K562 (cell line): Measurements from ENCODE around the gene VASH2. TPM values are rescaled to one million over a fixed set of nuclear protein-coding genes. Genes with fewer than 3 reads are reported as not detected.

ENCODE experiments used
- ARHGAP35 ChIP-seq: fragments of 450-650 bp; IDR thresholded peaks from 2 replicates; pipeline ENCODE4 v1.6.1; 2018; ENCODE audit not compliant: partially characterized antibody
- CXXC5 ChIP-seq: fragments of 250-450 bp; sonication (Bioruptor Pico); IDR thresholded peaks from 2 replicates; pipeline ENCODE4 v1.8.0; 2022; ENCODE audit warnings: inconsistent platforms, mild to moderate bottlenecking, moderate library complexity
- EHMT2 ChIP-seq: fragments of 450-650 bp; IDR thresholded peaks from 2 replicates; pipeline ENCODE4 v1.6.1; 2018; ENCODE audit warnings: antibody characterized with exemption
- KLF16 ChIP-seq: IDR thresholded peaks from 2 replicates; pipeline ENCODE4 v1.6.1; 2016; ENCODE audit warnings: antibody characterized with exemption
- MEF2A ChIP-seq: IDR thresholded peaks from 2 replicates; pipeline ENCODE4 v1.6.1; 2011; ENCODE audit warnings: low read depth, mild to moderate bottlenecking, low read length, moderate library complexity; ENCODE audit not compliant: control insufficient read depth
- NONO ChIP-seq, 2 experiments: fragments of 200-400 bp in 1 of 2; fragments of 450-650 bp in 1 of 2; formaldehyde crosslinking in 1 of 2; IDR thresholded peaks; 2 replicates each; pipeline ENCODE4 v1.6.1; 2017; ENCODE audit warnings: low read depth in 2 of 2, mild to moderate bottlenecking in 2 of 2, moderate library complexity in 2 of 2, low read length in 1 of 2
- SMAD2 ChIP-seq: fragments of 150-350 bp; IDR thresholded peaks from 2 replicates; pipeline ENCODE4 v1.6.1; 2014; ENCODE audit warnings: low read depth, mild to moderate bottlenecking, low read length
- XRCC4 ChIP-seq: IDR thresholded peaks from one replicate; pipeline ENCODE4 v1.6.1; 2011; ENCODE audit not compliant: insufficient read depth, insufficient read length; ENCODE audit errors: extremely low read depth
- ZNF384 ChIP-seq: IDR thresholded peaks from 2 replicates; pipeline ENCODE4 v1.6.1; 2012; ENCODE audit warnings: low read depth, low read length, improper control_type of control experiment
- polyA plus RNA-seq, 8 experiments: library from polyadenylated mRNA; depleted of rRNA in 4 of 8; stranded (reverse) in 5 of 8; unstranded in 3 of 8; fragments of >200 nt; fragmentation: Nextera tagmentation in 2 of 8; fragmentation: Illumina TruSeq in 1 of 8; extraction: Ambion mirVana in 2 of 8; extraction: Trizol in 1 of 8; gene quantifications; 2 replicates each; pipeline versions ENCODE4 v1.2.1 to v1.2.3, GENCODE V29; 2011 to 2014; ENCODE audit warnings: inconsistent platforms in 1 of 8, missing spikeins in 1 of 8
- total RNA-seq, 7 experiments: library from RNA; depleted of rRNA in 6 of 7; stranded (reverse); fragments of >200 nt in 6 of 7; fragmentation: Illumina TruSeq in 2 of 7; extraction: Trizol in 2 of 7; gene quantifications; 2 replicates each; pipeline versions ENCODE4 v1.2.1 to v1.2.3, GENCODE V29; 2011 to 2021; ENCODE audit warnings: low replicate concordance in 1 of 7
- TF ChIP-seq, protein P1 (sequence below): fragments of 250-450 bp; sonication (Bioruptor Pico); IDR thresholded peaks from 2 replicates; pipeline ENCODE4 v1.5.1; 2021; ENCODE audit warnings: mild to moderate bottlenecking
- TF ChIP-seq, protein P2 (sequence below): fragments of 450-650 bp; formaldehyde crosslinking; IDR thresholded peaks from 2 replicates; pipeline ENCODE4 v1.4.0; 2020; ENCODE audit warnings: mild to moderate bottlenecking, moderate library complexity
- TF ChIP-seq, protein P3 (sequence below), 2 experiments: fragments of 450-650 bp; formaldehyde crosslinking in 1 of 2; IDR thresholded peaks; 2 replicates each; pipeline versions ENCODE4 v1.4.0 to v1.6.1; 2014 to 2020; ENCODE audit warnings: mild to moderate bottlenecking in 2 of 2, borderline replicate concordance in 1 of 2, low read depth in 1 of 2
- TF ChIP-seq, protein P4 (sequence below): sonication (generic); formaldehyde crosslinking; IDR thresholded peaks from 2 replicates; pipeline ENCODE4 v1.8.1; 2023; ENCODE audit warnings: mild to moderate bottlenecking, missing genetic modification reagents

Gene VASH2
- total and polyA plus RNA-seq, 9 of the 15 experiments (the other 6 are each of a cell fraction or from before 2014, with no cell fraction given), result 0.04 to 0.40 (median 0.10) TPM; not detected in 1

DNA sequence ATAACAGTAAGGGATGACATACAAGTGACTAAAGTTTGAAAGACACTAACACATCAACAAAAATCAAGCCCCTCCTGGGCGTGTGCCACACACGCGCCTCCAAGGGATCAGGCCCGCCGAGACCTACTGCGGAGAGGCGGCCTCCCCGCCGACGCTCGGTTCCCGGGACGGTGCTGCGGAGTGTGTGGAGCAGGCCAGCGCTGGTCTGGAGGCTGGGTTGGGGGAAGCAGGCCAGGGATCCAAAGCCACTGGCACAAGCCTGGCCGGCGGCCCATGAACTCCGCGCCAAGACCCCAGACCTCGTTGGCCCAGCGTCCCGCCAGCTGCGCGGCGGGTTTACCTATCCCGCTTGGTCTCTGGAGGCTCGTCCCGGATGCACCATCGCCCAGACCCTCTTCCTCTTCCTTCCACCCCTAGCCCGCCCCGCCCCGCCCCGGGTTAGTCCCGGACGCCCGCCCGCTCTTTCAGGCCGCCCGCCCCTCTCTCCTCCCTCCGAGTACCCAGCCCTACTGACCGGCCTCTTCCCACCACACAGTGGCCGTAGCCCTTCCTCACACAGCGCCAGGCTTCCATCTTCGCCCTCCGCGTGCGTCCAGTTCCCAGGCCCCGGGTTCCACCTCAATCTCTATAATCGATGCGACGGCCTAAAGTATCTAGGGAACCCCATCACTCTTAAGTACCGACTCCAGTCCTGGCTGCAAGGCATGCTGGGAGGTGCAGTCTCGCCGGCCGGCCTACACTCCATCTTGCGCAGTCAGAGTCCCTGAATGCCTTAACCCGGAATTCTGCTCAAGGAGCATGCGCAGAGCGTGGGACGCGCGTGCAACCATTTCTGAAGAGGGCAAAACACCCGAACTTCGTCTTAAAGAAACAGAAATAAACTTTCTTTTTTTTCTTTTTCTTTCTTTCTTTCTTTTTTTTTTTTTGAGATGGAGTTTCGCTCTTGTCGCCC is 65.0 kb downstream of the VASH2 start, which contains the start of gene ANGEL2 (continued):
- TF ChIP-seq MEF2A (no peak), NONO (IDR thresholded peaks at IDR 0.05; ENCODE audit: low read depth in 2 of 2, low read length in 1 of 2) (no peak), ZNF384 (peak; percentile 64), EHMT2 (no peak), KLF16 (no peak), XRCC4 (no peak), ARHGAP35 (no peak), CXXC5 (CRISPR knock-in tag) (peak; percentile 33), SMAD2 (no peak)
- TF ChIP-seq, protein P1, sequence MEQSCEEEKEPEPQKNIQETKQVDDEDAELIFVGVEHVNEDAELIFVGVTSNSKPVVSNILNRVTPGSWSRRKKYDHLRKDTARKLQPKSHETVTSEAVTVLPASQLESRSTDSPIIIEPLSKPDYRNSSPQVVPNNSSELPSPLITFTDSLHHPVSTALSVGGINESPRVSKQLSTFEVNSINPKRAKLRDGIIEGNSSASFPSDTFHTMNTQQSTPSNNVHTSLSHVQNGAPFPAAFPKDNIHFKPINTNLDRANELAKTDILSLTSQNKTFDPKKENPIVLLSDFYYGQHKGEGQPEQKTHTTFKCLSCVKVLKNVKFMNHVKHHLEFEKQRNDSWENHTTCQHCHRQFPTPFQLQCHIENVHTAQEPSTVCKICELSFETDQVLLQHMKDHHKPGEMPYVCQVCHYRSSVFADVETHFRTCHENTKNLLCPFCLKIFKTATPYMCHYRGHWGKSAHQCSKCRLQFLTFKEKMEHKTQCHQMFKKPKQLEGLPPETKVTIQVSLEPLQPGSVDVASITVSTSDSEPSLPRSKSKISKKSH (CRISPR knock-in tag), result no peak
- TF ChIP-seq, protein P2, sequence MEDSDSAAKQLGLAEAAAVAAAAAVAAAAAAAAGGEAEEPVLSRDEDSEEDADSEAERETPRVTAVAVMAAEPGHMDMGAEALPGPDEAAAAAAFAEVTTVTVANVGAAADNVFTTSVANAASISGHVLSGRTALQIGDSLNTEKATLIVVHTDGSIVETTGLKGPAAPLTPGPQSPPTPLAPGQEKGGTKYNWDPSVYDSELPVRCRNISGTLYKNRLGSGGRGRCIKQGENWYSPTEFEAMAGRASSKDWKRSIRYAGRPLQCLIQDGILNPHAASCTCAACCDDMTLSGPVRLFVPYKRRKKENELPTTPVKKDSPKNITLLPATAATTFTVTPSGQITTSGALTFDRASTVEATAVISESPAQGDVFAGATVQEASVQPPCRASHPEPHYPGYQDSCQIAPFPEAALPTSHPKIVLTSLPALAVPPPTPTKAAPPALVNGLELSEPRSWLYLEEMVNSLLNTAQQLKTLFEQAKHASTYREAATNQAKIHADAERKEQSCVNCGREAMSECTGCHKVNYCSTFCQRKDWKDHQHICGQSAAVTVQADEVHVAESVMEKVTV (CRISPR knock-in tag), result no peak
- TF ChIP-seq, protein P3, sequence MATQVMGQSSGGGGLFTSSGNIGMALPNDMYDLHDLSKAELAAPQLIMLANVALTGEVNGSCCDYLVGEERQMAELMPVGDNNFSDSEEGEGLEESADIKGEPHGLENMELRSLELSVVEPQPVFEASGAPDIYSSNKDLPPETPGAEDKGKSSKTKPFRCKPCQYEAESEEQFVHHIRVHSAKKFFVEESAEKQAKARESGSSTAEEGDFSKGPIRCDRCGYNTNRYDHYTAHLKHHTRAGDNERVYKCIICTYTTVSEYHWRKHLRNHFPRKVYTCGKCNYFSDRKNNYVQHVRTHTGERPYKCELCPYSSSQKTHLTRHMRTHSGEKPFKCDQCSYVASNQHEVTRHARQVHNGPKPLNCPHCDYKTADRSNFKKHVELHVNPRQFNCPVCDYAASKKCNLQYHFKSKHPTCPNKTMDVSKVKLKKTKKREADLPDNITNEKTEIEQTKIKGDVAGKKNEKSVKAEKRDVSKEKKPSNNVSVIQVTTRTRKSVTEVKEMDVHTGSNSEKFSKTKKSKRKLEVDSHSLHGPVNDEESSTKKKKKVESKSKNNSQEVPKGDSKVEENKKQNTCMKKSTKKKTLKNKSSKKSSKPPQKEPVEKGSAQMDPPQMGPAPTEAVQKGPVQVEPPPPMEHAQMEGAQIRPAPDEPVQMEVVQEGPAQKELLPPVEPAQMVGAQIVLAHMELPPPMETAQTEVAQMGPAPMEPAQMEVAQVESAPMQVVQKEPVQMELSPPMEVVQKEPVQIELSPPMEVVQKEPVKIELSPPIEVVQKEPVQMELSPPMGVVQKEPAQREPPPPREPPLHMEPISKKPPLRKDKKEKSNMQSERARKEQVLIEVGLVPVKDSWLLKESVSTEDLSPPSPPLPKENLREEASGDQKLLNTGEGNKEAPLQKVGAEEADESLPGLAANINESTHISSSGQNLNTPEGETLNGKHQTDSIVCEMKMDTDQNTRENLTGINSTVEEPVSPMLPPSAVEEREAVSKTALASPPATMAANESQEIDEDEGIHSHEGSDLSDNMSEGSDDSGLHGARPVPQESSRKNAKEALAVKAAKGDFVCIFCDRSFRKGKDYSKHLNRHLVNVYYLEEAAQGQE (IDR thresholded peaks at IDR 0.05; ENCODE audit: borderline replicate concordance), result no peak
- TF ChIP-seq, protein P3 (CRISPR knock-in tag; IDR thresholded peaks at IDR 0.05; ENCODE audit: low read depth), result 0 out of 2 replicates have a peak, but pooled peaks have one; percentile 15
- TF ChIP-seq, protein P4, sequence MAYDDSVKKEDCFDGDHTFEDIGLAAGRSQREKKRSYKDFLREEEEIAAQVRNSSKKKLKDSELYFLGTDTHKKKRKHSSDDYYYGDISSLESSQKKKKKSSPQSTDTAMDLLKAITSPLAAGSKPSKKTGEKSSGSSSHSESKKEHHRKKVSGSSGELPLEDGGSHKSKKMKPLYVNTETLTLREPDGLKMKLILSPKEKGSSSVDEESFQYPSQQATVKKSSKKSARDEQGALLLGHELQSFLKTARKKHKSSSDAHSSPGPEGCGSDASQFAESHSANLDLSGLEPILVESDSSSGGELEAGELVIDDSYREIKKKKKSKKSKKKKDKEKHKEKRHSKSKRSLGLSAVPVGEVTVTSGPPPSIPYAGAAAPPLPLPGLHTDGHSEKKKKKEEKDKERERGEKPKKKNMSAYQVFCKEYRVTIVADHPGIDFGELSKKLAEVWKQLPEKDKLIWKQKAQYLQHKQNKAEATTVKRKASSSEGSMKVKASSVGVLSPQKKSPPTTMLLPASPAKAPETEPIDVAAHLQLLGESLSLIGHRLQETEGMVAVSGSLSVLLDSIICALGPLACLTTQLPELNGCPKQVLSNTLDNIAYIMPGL (CRISPR knock-in tag), result 0 out of 2 replicates have a peak, but pooled peaks have one; percentile 46
